HG02610 (cell line): ENCODE measurements around the gene SPATA33.
"Not testable (repeated sequence)": the region's sequence is repeated elsewhere in the genome, so short reads cannot be mapped to it uniquely, and the experiment has no call there.

Source experiments
- ATAC-seq: cut with Tn5 transposase; IDR thresholded peaks from one replicate; pipeline ENCODE4 v1.9.1; 2021; ENCODE audit warnings: mild to moderate bottlenecking, moderate library complexity; ENCODE audit not compliant: unreplicated experiment

The SPATA33 gene

GRCh38 chr16:89691231-89691985, 33.8 kb downstream of the SPATA33 start:
- ATAC-seq = no peak

DNA sequence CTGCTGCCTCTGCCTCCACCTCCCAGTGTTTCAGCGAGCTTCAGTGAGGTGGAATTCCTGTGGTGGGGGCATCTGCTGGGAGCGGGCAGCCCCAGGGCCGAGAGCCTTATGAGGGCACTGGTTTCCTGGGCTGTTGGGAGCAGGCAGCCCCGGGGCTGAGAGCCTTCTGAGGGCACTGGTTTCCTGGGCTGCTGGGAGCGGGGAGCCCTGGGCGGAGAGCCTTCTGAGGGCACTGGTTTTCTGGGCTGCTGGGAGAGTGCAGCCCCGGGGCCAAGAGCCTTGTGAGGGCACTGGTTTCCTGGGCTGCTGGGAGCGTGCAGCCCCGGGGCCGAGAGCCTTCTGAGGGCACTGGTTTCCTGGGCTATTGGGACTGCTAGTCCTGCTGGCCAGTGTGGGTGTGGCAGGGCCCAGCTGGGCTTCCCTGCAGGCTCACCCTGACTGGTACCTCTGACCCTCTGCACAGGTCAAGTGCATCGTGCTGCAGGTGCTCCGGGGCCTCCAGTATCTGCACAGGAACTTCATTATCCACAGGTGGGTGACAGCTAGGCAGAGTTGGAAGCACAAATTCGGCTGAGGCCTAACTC, 34.4 kb downstream of the SPATA33 start:
- ATAC-seq = no peak

DNA sequence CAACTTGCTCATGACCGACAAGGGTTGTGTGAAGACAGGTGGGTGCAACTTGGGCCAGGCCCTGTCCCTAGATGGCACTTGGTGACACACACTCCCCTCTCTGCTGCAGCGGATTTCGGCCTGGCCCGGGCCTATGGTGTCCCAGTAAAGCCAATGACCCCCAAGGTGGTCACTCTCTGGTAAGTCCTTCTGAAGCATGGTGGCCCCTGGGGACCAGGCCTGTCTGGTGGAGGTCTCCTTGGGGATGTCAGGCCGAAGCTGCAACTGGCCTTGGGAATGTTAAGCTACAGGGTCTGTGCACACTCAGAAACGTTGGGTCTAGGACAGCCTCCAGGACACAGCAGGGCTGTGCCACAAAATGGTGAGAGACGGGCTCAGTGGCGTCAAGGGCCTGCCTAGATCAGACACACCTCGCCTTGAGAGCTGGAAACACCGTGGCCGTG, 35.7 kb downstream of the SPATA33 start:
- ATAC-seq = no peak

DNA sequence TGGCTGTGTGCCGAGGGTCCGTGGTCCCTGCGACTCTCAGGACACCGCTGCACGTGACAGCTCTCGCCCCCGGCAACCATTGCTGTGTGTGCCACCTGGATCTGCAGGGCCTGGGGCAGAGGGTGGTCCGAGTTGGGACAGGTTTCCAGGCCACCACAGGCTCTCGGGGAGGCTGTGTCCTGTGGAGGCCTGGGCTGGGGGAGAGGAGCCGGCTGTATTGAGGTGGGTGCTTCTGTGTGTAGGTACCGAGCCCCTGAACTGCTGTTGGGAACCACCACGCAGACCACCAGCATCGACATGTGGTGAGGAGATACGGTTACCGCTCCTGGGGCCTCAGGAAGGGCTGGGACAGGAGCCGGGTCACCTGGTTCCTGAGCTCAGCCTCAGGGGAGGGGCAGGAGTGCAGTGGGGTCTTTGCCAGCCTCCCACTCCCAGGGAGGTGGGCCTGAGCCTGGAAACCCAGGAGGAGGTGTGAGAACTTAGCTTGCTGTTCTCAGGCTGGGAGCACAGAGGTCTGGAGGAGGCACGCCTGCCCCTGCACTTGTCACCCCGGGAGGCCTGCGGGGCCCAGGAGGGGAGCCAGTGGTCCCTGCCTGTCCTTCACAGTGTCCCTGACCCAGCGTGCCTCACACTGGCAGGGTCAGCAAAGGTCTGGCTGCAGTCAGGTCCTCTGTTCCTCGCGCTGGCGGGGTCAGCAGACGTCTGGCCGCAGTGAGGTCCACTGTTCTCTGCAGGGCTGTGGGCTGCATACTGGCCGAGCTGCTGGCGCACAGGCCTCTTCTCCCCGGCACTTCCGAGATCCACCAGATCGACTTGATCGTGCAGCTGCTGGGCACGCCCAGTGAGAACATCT, 36.5 kb downstream of the SPATA33 start:
- ATAC-seq = no peak

- not testable (repeated sequence) for ATAC-seq
These were observed 37.1 kb downstream of the SPATA33 start for GRCh38 chr16:89694784-89695085.

DNA sequence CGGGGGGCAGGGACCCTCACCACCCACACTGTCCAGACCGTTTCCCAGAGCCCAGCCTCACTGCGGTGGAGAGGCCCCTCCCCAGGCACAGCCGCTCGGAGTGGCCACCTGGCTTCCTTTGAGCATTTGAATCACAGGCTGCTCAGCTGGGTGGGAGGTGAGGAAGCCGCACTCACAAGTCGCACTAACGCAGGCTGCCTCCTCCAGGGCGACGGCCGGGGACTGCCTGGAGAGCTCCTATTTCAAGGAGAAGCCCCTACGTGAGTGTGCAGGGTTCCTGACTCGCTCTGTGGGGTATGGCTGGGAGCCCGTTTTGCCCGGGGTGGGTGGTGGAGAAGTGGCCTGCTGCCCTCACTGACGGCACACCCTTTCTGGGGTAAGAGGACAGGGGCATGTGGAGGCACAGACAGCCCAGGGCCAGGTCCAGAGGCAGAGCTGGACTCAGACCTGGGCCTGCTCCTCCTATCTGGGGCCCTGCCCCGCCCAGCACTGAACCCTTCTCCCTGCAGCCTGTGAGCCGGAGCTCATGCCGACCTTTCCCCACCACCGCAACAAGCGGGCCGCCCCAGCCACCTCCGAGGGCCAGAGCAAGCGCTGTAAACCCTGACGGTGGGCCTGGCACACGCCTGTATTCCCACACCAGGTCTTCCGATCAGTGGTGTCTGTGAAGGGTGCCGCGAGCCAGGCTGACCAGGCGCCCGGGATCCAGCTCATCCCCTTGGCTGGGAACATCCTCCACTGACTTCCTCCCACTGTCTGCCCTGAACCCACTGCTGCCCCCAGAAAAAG, 37.6 kb downstream of the SPATA33 start:
- no peak for ATAC-seq

- no peak for ATAC-seq
These were observed 38.4 kb downstream of the SPATA33 start for GRCh38 chr16:89695875-89696669.

- no peak for ATAC-seq
These were observed 39.1 kb downstream of the SPATA33 start for GRCh38 chr16:89696670-89697128.

DNA sequence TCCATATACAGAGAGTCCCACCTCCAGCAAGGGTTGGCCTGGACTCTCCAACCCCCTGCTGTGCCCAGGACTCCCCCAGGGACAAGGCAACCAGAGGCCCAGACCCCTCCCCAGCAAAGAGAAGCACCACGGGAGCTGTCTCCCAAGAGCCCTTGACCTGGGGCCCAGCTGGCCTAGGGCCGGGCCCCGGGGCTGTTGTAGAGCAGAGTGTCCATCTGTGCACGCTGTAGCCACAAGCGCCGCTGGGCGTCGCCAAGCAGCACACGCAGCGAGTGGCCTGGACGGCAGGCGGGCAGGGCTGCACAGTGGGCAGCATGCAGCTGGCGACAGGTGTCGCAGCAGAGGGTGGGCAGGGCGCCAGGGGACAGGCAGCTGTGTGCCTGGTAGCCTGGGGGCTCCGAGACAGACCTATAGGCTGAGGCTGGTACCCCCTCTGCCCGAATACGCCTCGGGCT, 39.6 kb downstream of the SPATA33 start:
- no peak for ATAC-seq

- no peak for ATAC-seq
These were observed 40.1 kb downstream of the SPATA33 start for GRCh38 chr16:89697616-89698331.

DNA sequence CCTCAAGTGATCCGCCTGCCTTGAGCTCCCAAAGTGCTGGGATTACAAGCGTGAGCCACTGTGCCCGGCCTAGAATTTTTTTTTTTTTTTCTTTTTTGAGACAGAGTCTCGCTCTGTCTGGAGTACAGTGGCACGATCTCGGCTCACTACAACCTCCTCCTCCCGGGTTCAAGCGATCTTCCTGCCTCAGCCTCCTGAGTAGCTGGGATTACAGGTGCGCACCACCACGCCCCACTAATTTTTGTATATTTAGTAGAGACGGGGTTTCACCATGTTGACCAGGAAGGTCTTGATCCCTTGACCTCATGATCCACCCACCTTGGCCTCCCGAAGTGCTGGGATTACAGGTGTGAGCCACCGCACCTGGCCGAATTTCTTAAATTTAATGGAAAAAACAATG, 41.1 kb downstream of the SPATA33 start:
- ATAC-seq = not testable (repeated sequence)

- not testable (repeated sequence) for ATAC-seq
These were observed 42.0 kb downstream of the SPATA33 start for GRCh38 chr16:89699629-89700099.

DNA sequence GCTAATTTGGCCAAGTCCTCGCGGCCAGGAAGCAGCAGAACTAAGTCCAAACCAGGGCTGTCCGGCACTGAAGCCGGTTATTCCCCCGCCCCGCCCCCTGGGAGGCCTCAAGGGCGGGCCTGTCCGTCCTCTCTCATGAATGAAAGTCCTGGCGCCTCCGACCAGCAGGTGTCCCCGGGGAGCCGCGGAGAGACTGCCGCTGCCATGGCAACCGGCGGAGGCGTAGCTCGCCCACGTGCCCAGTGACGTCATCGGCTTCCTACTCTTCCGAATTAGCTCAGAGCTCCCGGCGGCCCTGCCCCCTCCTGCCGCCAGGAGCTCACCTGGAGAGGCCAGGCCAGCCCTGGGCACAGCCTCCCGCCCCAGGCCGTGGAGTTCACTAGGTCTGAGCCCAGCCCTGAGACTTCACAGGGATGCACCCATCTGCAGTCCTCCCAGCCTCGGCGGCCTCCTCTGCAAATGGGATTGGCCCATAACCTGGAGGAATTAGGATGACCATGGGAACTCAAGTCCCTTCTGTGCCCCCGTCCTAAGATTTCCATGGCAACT, 42.5 kb downstream of the SPATA33 start:
- ATAC-seq = peak; percentile 30

- no peak for ATAC-seq
These were observed 43.2 kb downstream of the SPATA33 start for GRCh38 chr16:89700649-89701424.

DNA sequence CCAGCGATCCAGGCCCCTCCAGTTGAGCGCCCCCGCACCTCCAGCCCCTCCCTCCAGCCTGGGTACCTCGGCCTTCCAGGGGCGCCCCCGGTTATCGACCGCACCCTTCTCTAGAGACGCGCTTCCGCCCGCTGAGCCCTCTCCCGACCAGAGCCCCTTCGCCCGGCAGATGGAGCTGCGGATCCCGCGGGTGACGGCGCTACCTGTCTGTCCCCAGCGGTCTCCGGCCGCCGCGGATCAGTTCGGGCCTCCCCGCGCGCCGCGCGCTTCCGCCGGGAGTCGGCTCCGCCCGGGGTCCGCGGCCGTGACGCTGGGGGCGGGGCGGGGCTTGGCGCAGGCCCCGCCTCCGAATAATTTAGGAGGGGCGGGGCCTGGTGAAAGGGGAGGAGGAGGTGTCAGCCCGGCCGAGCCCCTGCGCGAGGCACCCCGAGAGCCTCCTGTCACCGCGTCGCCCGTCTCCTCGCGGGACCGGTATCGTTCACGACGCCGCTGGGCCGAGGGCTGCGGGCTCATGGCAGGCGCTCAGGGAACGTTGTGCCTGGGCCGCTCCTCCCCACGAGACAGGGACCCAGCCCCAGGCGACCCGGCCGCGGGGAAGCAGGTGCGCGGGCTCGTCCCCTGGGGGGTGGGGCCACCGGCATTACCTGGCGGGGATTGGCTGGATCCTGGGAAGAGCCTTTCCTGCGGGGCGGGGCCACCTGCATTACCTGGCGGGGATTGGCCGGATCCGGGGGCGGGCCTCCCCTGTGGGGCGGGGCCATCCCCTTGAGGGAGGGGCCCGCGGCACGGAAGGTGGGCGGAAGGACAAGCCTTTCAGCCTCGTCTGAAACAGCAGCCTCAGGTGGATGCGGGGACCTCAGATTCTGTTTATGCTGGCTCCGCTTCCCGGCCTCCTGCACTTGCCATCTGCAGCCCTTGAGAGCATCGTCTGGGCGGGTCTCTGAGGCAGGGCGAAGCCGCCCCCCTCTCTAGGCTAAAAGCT, 44.1 kb downstream of the SPATA33 start, which contains the start of gene SPATA2L:
SPATA2L (minus strand) TSS at position 281 of the 982 bp plus-strand sequence. CDS start 473 bp downstream, outside the sequence.
- peak; percentile 70 for ATAC-seq

- ATAC-seq = no peak
These were observed 46.6 kb downstream of the SPATA33 start for GRCh38 chr16:89704281-89704680.

DNA sequence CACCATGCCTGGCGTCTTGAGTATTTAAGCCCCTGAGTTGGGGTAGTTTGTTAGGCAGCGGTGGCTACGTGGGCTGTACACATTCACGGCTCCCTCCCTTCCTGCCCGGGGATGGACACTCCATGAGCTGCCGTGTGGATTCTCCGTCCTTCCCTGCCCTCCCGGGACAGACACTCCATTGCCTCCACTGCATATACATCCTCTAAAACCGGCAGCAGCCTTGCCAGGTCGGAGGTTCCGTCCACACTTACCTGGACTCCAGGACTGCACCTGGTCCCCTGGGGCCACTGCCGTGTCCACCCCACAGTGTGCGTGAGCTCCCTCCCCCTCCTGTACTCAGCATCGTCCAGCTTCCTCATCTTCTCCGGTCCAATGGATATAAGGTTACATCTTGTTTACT, 47.4 kb downstream of the SPATA33 start:
- ATAC-seq = no peak
